Heart left ventricle (tissue), 16 donors: Measurements from ENCODE around the gene MGA. TPM values are rescaled to one million over a fixed set of nuclear protein-coding genes. Genes with fewer than 3 reads are reported as not detected.

Source experiments
- ATAC-seq, 4 donors: fragments of 200-7000 bp; cut with Tn5 transposase; one replicate each; pipeline ENCODE4 v1.9.1; 2020 to 2022; ENCODE audit warnings: moderate library complexity in 4 of 4, mild to moderate bottlenecking in 3 of 4, moderate number of reproducible peaks in 1 of 4
- DNase-seq, 5 donors: peaks; one replicate each; pipeline ENCODE4 v3.0.0-alpha.2; 2020
- H3K27ac ChIP-seq, 12 donors: fragments of 200-600 bp; sonication (generic) in 4 of 12; one replicate each; pipeline versions ENCODE4 v1.5.0 to v1.8.0; 2016 to 2022; ENCODE audit warnings: mild to moderate bottlenecking in 2 of 12
- H3K27me3 ChIP-seq, 9 donors: fragments of 200-600 bp; sonication (generic) in 2 of 9; one replicate each; pipeline versions ENCODE4 v1.5.1 to v1.8.0; 2016 to 2022; ENCODE audit warnings: mild to moderate bottlenecking in 3 of 9
- H3K36me3 ChIP-seq, 9 donors: fragments of 200-600 bp; sonication (generic) in 2 of 9; one replicate each; pipeline versions ENCODE4 v1.5.0 to v1.8.0; 2018 to 2022; ENCODE audit warnings: mild to moderate bottlenecking in 2 of 9
- H3K4me1 ChIP-seq, 12 donors: fragments of 200-600 bp; sonication (generic) in 4 of 12; one replicate each; pipeline versions ENCODE4 v1.5.0 to v1.8.0; 2016 to 2022; ENCODE audit warnings: mild to moderate bottlenecking in 3 of 12
- H3K4me3 ChIP-seq, 12 donors: fragments of 200-600 bp; sonication (generic) in 4 of 12; one replicate each; pipeline versions ENCODE4 v1.5.0 to v1.8.0; 2017 to 2022; ENCODE audit warnings: mild to moderate bottlenecking in 9 of 12, moderate library complexity in 4 of 12
- H3K9me3 ChIP-seq, 12 donors: fragments of 200-600 bp; sonication (generic) in 4 of 12; one replicate each; pipeline versions ENCODE4 v1.5.0 to v1.8.0; 2016 to 2022; ENCODE audit warnings: mild to moderate bottlenecking in 1 of 12
- CTCF ChIP-seq, 12 donors: fragments of 200-600 bp; sonication (generic) in 4 of 12; IDR thresholded peaks; one replicate each; pipeline versions ENCODE4 v1.5.0 to v1.8.0; 2018 to 2022; ENCODE audit warnings: antibody characterized with exemption in 12 of 12, mild to moderate bottlenecking in 5 of 12
- POLR2A ChIP-seq, 2 donors: fragments of 450-650 bp; IDR thresholded peaks; one replicate each; pipeline ENCODE4 v1.6.1; 2017; ENCODE audit warnings: antibody characterized with exemption in 2 of 2, mild to moderate bottlenecking in 2 of 2, moderate library complexity in 2 of 2
- WGBS, 4 donors: extraction: QIAGEN DNeasy Blood & Tissue Kit in 2 of 4; methylation state at CpG; one replicate each; pipeline versions ENCODE4 v1.1.5 to v1.1.7; 2013 to 2018; 5-methylcytosine and 5-hydroxymethylcytosine counted together
- intact Hi-C, 10 donors: fragments of 100-400 bp; cut with DNase I; formaldehyde crosslinking; loops; one replicate each; pipeline versions ENCODE4 v1.11.1 to v1.14.2; 2022
- polyA plus RNA-seq, 2 donors: library from polyadenylated mRNA; stranded (reverse); fragments of 200-250 nt; gene quantifications; one replicate each; pipeline ENCODE4 v1.2.3, GENCODE V29; 2013
- total RNA-seq, 9 donors: library from RNA; depleted of rRNA in 2 of 9; stranded (reverse); fragments of >200 nt in 2 of 9; fragmentation: NEBNext Ultra II Directional in 3 of 9; extraction: Animal tissue kit (Norgen Biotek cat#: 25700) in 3 of 9; gene quantifications; one replicate each; pipeline versions ENCODE4 v1.1.0 to v1.2.4, GENCODE V29; 2016 to 2023
- donor health status: ischemic (EF 13 %, LVEDD 7.1; RV severe dilation, severe dysfunction).
- donor health status: healthy with polysubstance abuse.
- donor health status: DM: no; HTN: yes; CAD: no.
- donor health status: DM: no; HTN: no; CAD: no.
- donor health status: ischemic (EF 25% LVEDD 6.9; RV normal size, moderate dysfunction).
- donor health status: ischemic (EF 25% LVEDD 5.7; RV mildly dilated, moderate dysfunction).
- donor health status: healthy.
- donor health status: DM: yes; HTN: yes; CAD: no.
- donor health status: ischemic (EF 35%, LVEDD 5.7; RV mildly dilated, moderate dysfunction).
- donor health status: nonischemic (EF 11% LVEDD 7.7; RV severe dilation, severe dysfunction).
- donor health status: DM: yes; HTN: yes; CAD: no.
- donor health status: PGD.
- donor health status: ischemic (EF 29% LVEDD 5.4; RV normal size, mild dysfunction).
- donor health status: nonischemic (EF 23%, LVEDD 6.1; RV moderate dilation, normal function).

MGA gene
- total and polyA plus RNA-seq, 11 donors = 5.3 to 58.7 (median 34.5) TPM

- Histone ChIP-seq H3K27ac (peak overlapping the region in 9 of 12 donors; percentile 42 to 65 (median 49)), H3K4me3 (no peak overlapping the region), H3K36me3 (no peaks in the 10 kb centered on the region), H3K9me3 (no peaks in the 10 kb centered on the region), H3K27me3 (no peaks in the 10 kb centered on the region), H3K4me1 (peaks cover 11 to 66% (median 47%) of the 10 kb centered on the region in 12 donors)
- ATAC-seq = peak in 1 of 4 donors; percentile 14
- WGBS, 4 donors = 69 to 83% (median 79%) methylated on average over 4 of the region's 4 CpGs
- intact Hi-C loops = no loop called here
- no peak for TF ChIP-seq CTCF (IDR thresholded peaks at IDR 0.05)
- TF ChIP-seq POLR2A (IDR thresholded peaks at IDR 0.05) = no peak
- no peak for DNase-seq
Measured at GRCh38 chr15:41791547-41791937, 131.3 kb downstream of the MGA start.

GRCh38 chr15:41792000-41792637 is 131.9 kb downstream of the MGA start:
- Histone ChIP-seq H3K27me3 (no peaks in the 10 kb centered on the region), H3K36me3 (no peaks in the 10 kb centered on the region), H3K27ac (peak overlapping the region in 4 of 12 donors; percentile 45 to 65 (median 52)), H3K9me3 (no peaks in the 10 kb centered on the region), H3K4me3 (no peak overlapping the region), H3K4me1 (peaks cover 11 to 72% (median 51%) of the 10 kb centered on the region in 12 donors)
- WGBS, 4 donors = 60 to 68% (median 63%) methylated on average over 5 of the region's 5 CpGs
- DNase-seq (no peak), ATAC-seq (peak in 1 of 4 donors; percentile 62)
- TF ChIP-seq CTCF (IDR thresholded peaks at IDR 0.05) (no peak), POLR2A (IDR thresholded peaks at IDR 0.05) (no peak)
- intact Hi-C loops = no loop called here

GRCh38 chr15:41794081-41794480 is 133.9 kb downstream of the MGA start:
- no peak for TF ChIP-seq POLR2A (IDR thresholded peaks at IDR 0.05)
- no peak for TF ChIP-seq CTCF (IDR thresholded peaks at IDR 0.05)
- Histone ChIP-seq H3K27ac (no peak overlapping the region), H3K36me3 (no peaks in the 10 kb centered on the region), H3K27me3 (no peaks in the 10 kb centered on the region), H3K4me1 (peaks cover 11 to 71% (median 46%) of the 10 kb centered on the region in 12 donors), H3K4me3 (no peak overlapping the region), H3K9me3 (no peaks in the 10 kb centered on the region)
- ATAC-seq (no peak), DNase-seq (no peak)
- WGBS, 4 donors = 71 to 84% (median 78%) methylated on average over 4 of the region's 4 CpGs
- intact Hi-C loops = no loop called here

- Histone ChIP-seq H3K4me1 (peaks cover 0 to 53% (median 25%) of the 10 kb centered on the region in 12 donors), H3K27me3 (no peaks in the 10 kb centered on the region), H3K27ac (peak overlapping the region in 3 of 12 donors; percentile 1 to 54 (median 10)), H3K4me3 (no peak overlapping the region), H3K36me3 (peaks cover 0 to 20% (median 15%) of the 10 kb centered on the region in 9 donors), H3K9me3 (no peaks in the 10 kb centered on the region)
- WGBS, 4 donors = 73 to 82% (median 75%) methylated on average over 10 of the region's 10 CpGs
- intact Hi-C loops = no loop called here
- DNase-seq (no peak), ATAC-seq (peak in 1 of 4 donors; percentile 44)
- TF ChIP-seq CTCF (IDR thresholded peaks at IDR 0.05) = no peak
- TF ChIP-seq POLR2A (IDR thresholded peaks at IDR 0.05) = no peak
Measured at GRCh38 chr15:41795996-41796856, 136.0 kb downstream of the MGA start.
